Gastrocnemius medialis (tissue), 4 donors: ENCODE data around the gene SH2D5. TPM values are rescaled to one million over a fixed set of nuclear protein-coding genes. Genes with fewer than 3 reads are reported as not detected.

Experiments
- ATAC-seq, 2 donors: fragments of 150-250 bp; one replicate each; pipeline ENCODE4 v1.9.1; 2016
- DNase-seq, 2 donors: peaks; one replicate each; pipeline ENCODE4 v3.0.0-alpha.2; 2019
- H3K27ac ChIP-seq, 4 donors: fragments of 200-600 bp; sonication (generic); 1 replicate in 1 of 4; 2 replicates in 3 of 4; pipeline ENCODE4 v1.5.1; 2016 to 2018; ENCODE audit warnings: mild to moderate bottlenecking in 2 of 4, moderate library complexity in 1 of 4
- H3K27me3 ChIP-seq, 3 donors: fragments of 200-600 bp; sonication (generic) in 2 of 3; 1 replicate in 1 of 3; 2 replicates in 2 of 3; pipeline versions ENCODE4 v1.5.1 to v1.6.0; 2016 to 2019; ENCODE audit warnings: mild to moderate bottlenecking in 1 of 3, moderate library complexity in 1 of 3
- H3K36me3 ChIP-seq, 2 donors: fragments of 200-600 bp; sonication (generic) in 1 of 2; one replicate each; pipeline ENCODE4 v1.5.1; 2017 to 2018
- H3K4me1 ChIP-seq, 2 donors: fragments of 200-600 bp; sonication (generic) in 1 of 2; one replicate each; pipeline ENCODE4 v1.5.1; 2016 to 2017; ENCODE audit warnings: mild to moderate bottlenecking in 2 of 2
- H3K4me3 ChIP-seq, 4 donors: fragments of 200-600 bp; sonication (generic) in 3 of 4; 1 replicate in 1 of 4; 2 replicates in 3 of 4; pipeline ENCODE4 v1.5.1; 2016 to 2019; ENCODE audit warnings: mild to moderate bottlenecking in 2 of 4
- H3K9me3 ChIP-seq, 3 donors: fragments of 200-600 bp; sonication (generic) in 2 of 3; 1 replicate in 1 of 3; 2 replicates in 2 of 3; pipeline ENCODE4 v1.5.1; 2016 to 2019
- CTCF ChIP-seq, 5 experiments: fragments of 450-650 bp in 3 of 5; fragments of 200-600 bp in 2 of 5; sonication (generic) in 2 of 5; IDR thresholded peaks in 4 of 5; conservative IDR thresholded peaks in 1 of 5; 1 replicate in 4 of 5; 2 replicates in 1 of 5; pipeline ENCODE4 v1.5.1; 2016 to 2019; ENCODE audit warnings: antibody characterized with exemption in 5 of 5, mild to moderate bottlenecking in 3 of 5, moderate library complexity in 3 of 5
- POLR2A ChIP-seq, 2 donors: fragments of 450-650 bp; IDR thresholded peaks; one replicate each; pipeline ENCODE4 v1.6.1; 2017; ENCODE audit warnings: antibody characterized with exemption in 2 of 2, mild to moderate bottlenecking in 2 of 2, moderate library complexity in 2 of 2
- in situ Hi-C, 4 donors: fragments of 200-750 bp; cut with MboI; loops; one replicate each; pipeline versions ENCODE4 v1.15.0 to v1.8.0; 2017; ENCODE audit warnings: low sequenced_read_pairs in 4 of 4
- intact Hi-C: fragments of 100-400 bp; cut with DNase I; formaldehyde crosslinking; loops from one replicate; pipeline ENCODE4 v1.15.1; 2023; ENCODE audit warnings: low total_unique reads
- total RNA-seq, 4 donors: library from RNA; depleted of rRNA; stranded (reverse); fragments of >200 nt; gene quantifications; one replicate each; pipeline versions ENCODE4 v1.1.0 to v1.2.3, GENCODE V29; 2016

The SH2D5 gene
- total RNA-seq, 4 donors from 2014 or later = 0.53 TPM; not detected in 3

GRCh38 chr1:20685099-20685662 is 47.3 kb downstream of the SH2D5 start:
- Histone ChIP-seq H3K36me3 (no peaks in the 10 kb centered on the region), H3K4me1 (peaks cover 6 to 10% of the 10 kb centered on the region in 2 donors), H3K27me3 (no peaks in the 10 kb centered on the region), H3K4me3 (peak overlapping the region; percentile 33 to 52 (median 46)), H3K27ac (peak overlapping the region; percentile 69 to 84 (median 82)), H3K9me3 (no peaks in the 10 kb centered on the region)
- intact Hi-C loops = no loop called here
- TF ChIP-seq POLR2A (IDR thresholded peaks at IDR 0.05) = peak in 1 of 2 donors; percentile 57
- TF ChIP-seq CTCF (IDR thresholded peaks at IDR 0.05 in 4 of 5, conservative IDR thresholded peaks at IDR 0.05 in 1 of 5) = no peak
- ATAC-seq = peak; percentile 73 to 78
- in situ Hi-C loops = loop anchor here in 1 of 4 donors (25.0 kb wide), 1 partner anchor 677 kb away; no protein-coding TSS in a partner anchor
- peak; percentile 22 to 35 for DNase-seq

GRCh38 chr1:20684651-20685050 is 47.9 kb downstream of the SH2D5 start:
- peaks cover 6 to 10% of the 10 kb centered on the region in 2 donors for H3K4me1 ChIP-seq
- peak overlapping the region; percentile 69 to 84 (median 82) for H3K27ac ChIP-seq
- no peaks in the 10 kb centered on the region for H3K9me3 ChIP-seq
- DNase-seq (no peak), ATAC-seq (peak in 1 of 2 donors; percentile 9)
- in situ Hi-C loops (loop anchor here in 1 of 4 donors (25.0 kb wide), 1 partner anchor 678 kb away; no protein-coding TSS in a partner anchor), intact Hi-C loops (no loop called here)
- H3K36me3 ChIP-seq = no peaks in the 10 kb centered on the region
- TF ChIP-seq POLR2A (IDR thresholded peaks at IDR 0.05) (no peak), CTCF (IDR thresholded peaks at IDR 0.05 in 4 of 5, conservative IDR thresholded peaks at IDR 0.05 in 1 of 5) (no peak)
- peak overlapping the region; percentile 33 to 52 (median 46) for H3K4me3 ChIP-seq
- H3K27me3 ChIP-seq = no peaks in the 10 kb centered on the region

- H3K27ac ChIP-seq = peak overlapping the region; percentile 69 to 84 (median 82)
- in situ Hi-C loops = loop anchor here in 1 of 4 donors (25.0 kb wide), 1 partner anchor 678 kb away; no protein-coding TSS in a partner anchor
- no peaks in the 10 kb centered on the region for H3K27me3 ChIP-seq
- no peak for TF ChIP-seq CTCF (IDR thresholded peaks at IDR 0.05 in 4 of 5, conservative IDR thresholded peaks at IDR 0.05 in 1 of 5)
- TF ChIP-seq POLR2A (IDR thresholded peaks at IDR 0.05) = no peak
- H3K4me3 ChIP-seq = peak overlapping the region; percentile 33 to 52 (median 46)
- H3K9me3 ChIP-seq = no peaks in the 10 kb centered on the region
- DNase-seq = no peak
- H3K36me3 ChIP-seq = no peaks in the 10 kb centered on the region
- peaks cover 6 to 10% of the 10 kb centered on the region in 2 donors for H3K4me1 ChIP-seq
- ATAC-seq = no peak
- intact Hi-C loops = no loop called here
Measured at GRCh38 chr1:20684050-20684620, 48.4 kb downstream of the SH2D5 start.

- Histone ChIP-seq H3K27me3 (no peaks in the 10 kb centered on the region), H3K9me3 (no peaks in the 10 kb centered on the region), H3K36me3 (no peaks in the 10 kb centered on the region), H3K4me1 (peaks cover 6 to 10% of the 10 kb centered on the region in 2 donors), H3K4me3 (peak overlapping the region in 2 of 4 donors; percentile 45 to 52), H3K27ac (peak overlapping the region; percentile 69 to 84 (median 82))
- intact Hi-C loops = no loop called here
- DNase-seq (no peak), ATAC-seq (no peak)
- TF ChIP-seq CTCF (IDR thresholded peaks at IDR 0.05 in 4 of 5, conservative IDR thresholded peaks at IDR 0.05 in 1 of 5) = no peak
- TF ChIP-seq POLR2A (IDR thresholded peaks at IDR 0.05) = no peak
- in situ Hi-C loops = loop anchor here in 1 of 4 donors (25.0 kb wide), 1 partner anchor 679 kb away; no protein-coding TSS in a partner anchor
Measured at GRCh38 chr1:20683614-20684013, 48.9 kb downstream of the SH2D5 start.
